ENCODE results near the gene ERN1. TPM values are rescaled to one million over a fixed set of nuclear protein-coding genes. Genes with fewer than 3 reads are reported as not detected.

The ERN1 gene
- total RNA-seq, 1 donor: 14.7 TPM

DNA sequence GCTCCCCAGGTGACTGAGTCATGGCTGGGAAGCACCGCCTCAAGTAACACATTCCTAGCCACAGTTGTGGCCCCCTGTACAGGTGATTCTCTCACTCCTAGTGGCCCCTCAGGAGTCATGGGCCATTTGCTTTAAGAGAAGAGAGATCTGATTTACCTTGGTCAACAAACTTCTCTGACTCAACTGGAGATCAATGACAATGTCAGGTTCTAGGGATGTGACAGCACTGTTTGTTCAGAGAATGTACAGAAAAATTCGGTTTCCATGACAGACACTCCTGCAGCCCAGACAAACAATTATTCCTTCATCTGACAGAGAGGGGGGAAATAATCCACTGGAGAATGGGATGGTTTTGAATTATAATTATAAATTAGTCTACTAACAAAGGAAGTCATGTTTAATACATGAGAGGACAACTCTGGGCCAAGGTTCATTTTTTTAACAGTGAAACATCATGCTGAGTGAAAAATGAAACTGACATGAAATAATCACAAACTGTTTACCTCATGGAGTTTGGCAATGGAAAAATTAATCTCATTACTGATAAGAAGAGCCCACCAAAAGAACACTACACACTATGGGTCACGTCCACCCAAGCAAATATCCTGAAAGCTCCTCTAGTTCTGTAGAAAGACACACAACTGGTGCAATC is 9.7 kb downstream of the ERN1 start:
- TF ChIP-seq, protein P1, sequence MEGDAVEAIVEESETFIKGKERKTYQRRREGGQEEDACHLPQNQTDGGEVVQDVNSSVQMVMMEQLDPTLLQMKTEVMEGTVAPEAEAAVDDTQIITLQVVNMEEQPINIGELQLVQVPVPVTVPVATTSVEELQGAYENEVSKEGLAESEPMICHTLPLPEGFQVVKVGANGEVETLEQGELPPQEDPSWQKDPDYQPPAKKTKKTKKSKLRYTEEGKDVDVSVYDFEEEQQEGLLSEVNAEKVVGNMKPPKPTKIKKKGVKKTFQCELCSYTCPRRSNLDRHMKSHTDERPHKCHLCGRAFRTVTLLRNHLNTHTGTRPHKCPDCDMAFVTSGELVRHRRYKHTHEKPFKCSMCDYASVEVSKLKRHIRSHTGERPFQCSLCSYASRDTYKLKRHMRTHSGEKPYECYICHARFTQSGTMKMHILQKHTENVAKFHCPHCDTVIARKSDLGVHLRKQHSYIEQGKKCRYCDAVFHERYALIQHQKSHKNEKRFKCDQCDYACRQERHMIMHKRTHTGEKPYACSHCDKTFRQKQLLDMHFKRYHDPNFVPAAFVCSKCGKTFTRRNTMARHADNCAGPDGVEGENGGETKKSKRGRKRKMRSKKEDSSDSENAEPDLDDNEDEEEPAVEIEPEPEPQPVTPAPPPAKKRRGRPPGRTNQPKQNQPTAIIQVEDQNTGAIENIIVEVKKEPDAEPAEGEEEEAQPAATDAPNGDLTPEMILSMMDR (IDR thresholded peaks at IDR 0.05; ENCODE audit: insufficient read depth, low read depth, low read length): no peak
- DNase-seq (ENCODE audit: low read depth): peak; percentile 48
- H3K4me3 ChIP-seq (ENCODE audit: low read depth, low read length): no peak overlapping the region

DNA sequence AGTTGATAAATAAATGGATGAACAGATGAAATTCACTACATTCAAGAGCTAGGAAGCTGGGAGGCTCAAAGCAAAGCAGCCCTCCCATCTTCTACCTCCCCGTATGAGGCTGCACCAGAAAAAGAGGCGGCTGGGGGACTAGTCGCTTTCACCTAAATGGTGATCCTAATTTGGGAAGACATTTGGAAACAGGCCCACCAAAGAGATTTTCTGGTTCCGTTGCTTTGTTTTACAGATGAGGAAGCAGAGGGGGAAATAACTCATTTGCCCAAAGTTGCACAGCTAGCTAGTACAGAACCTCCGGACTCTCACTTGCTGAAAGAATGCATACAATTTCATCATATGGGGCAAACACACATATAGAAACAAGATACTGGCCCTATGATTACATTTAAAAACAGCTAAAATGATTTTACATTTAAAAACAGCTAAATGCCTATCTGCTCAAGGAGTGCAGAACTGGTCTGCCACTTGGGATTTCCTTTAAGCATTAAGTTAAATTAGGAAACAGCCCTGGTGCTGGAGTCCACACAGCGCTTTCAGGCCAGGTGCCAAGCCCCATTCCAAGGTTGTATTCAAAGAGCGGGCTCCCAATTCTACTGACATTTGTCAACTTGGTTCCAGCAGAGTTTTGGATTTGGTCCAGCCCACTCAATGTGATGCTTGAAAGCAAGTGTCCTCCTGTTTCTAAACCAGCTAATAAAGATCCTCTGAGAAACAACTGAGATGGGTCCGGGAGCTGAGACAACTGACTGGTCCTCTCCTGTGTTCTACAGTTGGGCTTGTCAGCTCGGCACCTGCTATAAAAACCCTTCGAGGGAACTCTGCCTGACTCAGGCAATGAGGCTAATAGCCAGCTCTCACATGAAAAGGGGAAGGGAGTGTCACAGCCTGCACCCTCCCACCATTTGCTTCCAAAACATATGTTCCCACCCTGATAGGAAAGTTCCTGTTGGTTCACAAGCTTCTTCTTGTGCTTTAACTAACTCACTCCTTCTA is 11.7 kb downstream of the ERN1 start:
- H3K4me3 ChIP-seq (ENCODE audit: low read depth, low read length): no peak overlapping the region
- TF ChIP-seq, protein P1 (IDR thresholded peaks at IDR 0.05; ENCODE audit: insufficient read depth, low read depth, low read length): no peak
- peak; percentile 66 for DNase-seq (ENCODE audit: low read depth)

DNA sequence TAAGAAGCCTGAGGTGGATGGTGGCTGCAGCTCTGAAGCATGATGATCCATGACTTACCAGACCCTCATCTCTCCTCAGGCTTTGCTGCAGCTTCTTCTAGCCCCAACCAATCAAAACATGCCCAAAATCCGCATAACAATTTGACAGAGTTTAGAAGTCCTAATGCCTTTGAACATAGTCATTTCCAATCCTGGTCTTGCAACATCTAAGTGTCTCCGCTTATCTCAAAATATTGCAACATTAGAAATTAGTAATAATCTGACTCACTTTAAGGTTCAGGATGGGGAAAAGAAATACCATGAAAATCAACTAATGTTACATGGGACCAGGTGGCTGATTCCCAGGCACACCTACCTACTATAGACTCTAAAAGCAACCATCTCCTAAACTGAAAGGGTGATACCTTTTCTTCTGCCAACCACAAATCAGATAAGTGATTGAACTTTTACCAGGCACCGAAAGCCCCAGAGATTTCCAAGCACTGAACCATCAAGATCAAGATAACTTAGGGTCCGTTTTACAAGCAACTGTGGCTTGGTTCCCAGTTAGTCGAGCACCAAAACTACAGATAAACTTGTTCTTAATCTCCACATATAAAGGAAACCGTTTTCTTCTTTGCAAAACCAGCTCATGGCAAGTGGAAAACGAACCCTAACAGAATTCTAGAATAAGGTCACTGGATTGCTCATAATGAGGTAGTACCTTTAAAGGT is 14.0 kb downstream of the ERN1 start:
- H3K4me3 ChIP-seq (ENCODE audit: low read depth, low read length): peak overlapping the region; percentile 25
- TF ChIP-seq, protein P1 (IDR thresholded peaks at IDR 0.05; ENCODE audit: insufficient read depth, low read depth, low read length): no peak
- DNase-seq (ENCODE audit: low read depth): peak; percentile 95

DNA sequence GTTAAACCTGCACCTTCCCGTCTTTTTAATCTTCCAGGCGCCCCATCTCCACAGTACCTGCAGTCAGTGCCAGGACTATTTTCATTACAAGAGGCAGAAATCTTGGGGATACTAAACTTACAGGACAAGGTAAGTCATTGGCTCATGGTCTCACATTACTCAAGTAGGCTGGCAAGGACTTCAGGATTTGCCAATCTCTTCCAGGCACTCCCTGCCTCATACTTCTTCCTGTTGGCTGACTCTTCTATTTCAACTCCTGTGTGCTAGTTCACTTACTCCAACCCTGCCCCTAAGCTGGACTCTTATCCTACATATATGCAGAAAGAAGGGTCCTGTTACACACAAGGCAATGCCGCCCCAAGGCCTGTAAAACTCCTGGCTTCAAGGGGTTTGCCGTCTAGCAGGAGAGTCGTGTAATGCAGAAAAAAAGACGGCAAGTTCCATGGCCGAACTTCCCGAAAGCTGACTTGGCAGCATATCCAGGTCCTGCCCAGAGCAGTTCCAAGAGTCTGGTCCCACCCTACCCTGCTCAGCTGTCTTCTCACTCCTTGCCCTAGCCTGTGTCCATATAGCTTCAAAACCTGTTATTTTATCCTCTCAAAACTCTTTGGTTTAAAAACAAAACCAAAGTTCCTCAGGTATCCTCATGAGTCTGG is 14.8 kb downstream of the ERN1 start:
- TF ChIP-seq, protein P1 (IDR thresholded peaks at IDR 0.05; ENCODE audit: insufficient read depth, low read depth, low read length): no peak
- peak; percentile 38 for DNase-seq (ENCODE audit: low read depth)
- H3K4me3 ChIP-seq (ENCODE audit: low read depth, low read length): no peak overlapping the region

DNA sequence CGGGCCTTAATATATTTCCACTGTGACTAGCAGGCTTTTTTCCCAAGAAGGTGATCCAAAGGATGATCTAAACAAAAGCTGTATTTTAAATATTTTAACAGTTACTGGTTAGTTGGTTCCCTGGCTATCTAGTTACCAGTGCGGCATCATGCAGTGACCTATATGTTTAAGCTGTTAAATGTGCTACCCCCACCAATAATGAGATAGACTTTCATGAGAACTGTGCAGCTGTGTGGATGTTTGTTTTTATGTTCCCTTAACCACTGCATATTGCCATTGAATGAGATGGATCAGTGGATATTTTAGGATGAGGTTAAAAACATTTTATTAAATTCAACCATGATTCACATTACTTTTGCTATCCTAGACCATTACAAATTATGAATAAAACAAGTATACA is 16.9 kb downstream of the ERN1 start:
- DNase-seq (ENCODE audit: low read depth): no peak
- H3K4me3 ChIP-seq (ENCODE audit: low read depth, low read length): no peak overlapping the region

More for the DNA sequence above, 16.9 kb downstream of the ERN1 start:
- TF ChIP-seq, protein P1 (IDR thresholded peaks at IDR 0.05; ENCODE audit: insufficient read depth, low read depth, low read length): no peak
